PFSK-1 (cell line): Measurements from ENCODE around the gene CNTNAP5.

Experiments
- FOXP2 ChIP-seq: optimal IDR thresholded peaks from 2 replicates; pipeline ENCODE3; 2011; ENCODE audit warnings: borderline replicate concordance, control low read depth, inconsistent platforms; ENCODE audit not compliant: insufficient read depth; ENCODE audit errors: extremely low read length, extremely low read depth
- POLR2AphosphoS5 ChIP-seq: IDR thresholded peaks from 2 replicates; pipeline ENCODE4 v1.6.1; 2012; ENCODE audit warnings: low read depth, mild to moderate bottlenecking, control low read depth, low read length, moderate library complexity
- SIN3A ChIP-seq: IDR thresholded peaks from 2 replicates; pipeline ENCODE4 v1.6.1; 2012; ENCODE audit warnings: mild to moderate bottlenecking, low read length, moderate library complexity, borderline replicate concordance; ENCODE audit not compliant: insufficient read depth
- TAF1 ChIP-seq: IDR thresholded peaks from 2 replicates; pipeline ENCODE4 v1.6.1; 2012; ENCODE audit warnings: low read length, control low read depth, borderline replicate concordance; ENCODE audit not compliant: insufficient read depth
- TF ChIP-seq, protein P1 (sequence below), 2 experiments: IDR thresholded peaks; 2 replicates each; pipeline versions ENCODE4 v1.6.1 to v1.8.0; 2011 to 2012; ENCODE audit warnings: low read depth in 2 of 2, low read length in 2 of 2, control low read depth in 1 of 2, inconsistent platforms in 1 of 2, mild to moderate bottlenecking in 1 of 2, moderate library complexity in 1 of 2; ENCODE audit not compliant: insufficient read depth in 1 of 2

Gene CNTNAP5

DNA sequence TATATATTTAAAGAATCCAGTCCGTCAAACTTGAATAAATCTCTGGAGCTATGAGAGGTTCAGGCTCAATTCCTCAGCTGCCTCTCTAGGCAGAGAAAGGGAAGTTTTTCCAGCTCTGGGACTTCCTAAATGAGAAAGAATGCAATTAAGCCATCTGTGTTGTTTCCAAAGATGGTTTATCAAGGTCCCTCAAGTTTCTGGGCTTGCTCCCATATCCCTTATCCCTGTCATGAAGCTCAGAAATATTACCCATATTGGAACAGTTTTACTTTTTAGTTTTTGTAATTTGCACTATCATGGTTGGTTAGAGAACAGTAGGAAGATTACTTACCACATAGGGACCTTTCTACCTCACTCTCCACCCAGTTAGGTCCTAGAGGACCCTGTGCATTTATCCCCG is 1.4 kb downstream of the CNTNAP5 start:
- TF ChIP-seq FOXP2 (no peak), POLR2AphosphoS5 (no peak)

DNA sequence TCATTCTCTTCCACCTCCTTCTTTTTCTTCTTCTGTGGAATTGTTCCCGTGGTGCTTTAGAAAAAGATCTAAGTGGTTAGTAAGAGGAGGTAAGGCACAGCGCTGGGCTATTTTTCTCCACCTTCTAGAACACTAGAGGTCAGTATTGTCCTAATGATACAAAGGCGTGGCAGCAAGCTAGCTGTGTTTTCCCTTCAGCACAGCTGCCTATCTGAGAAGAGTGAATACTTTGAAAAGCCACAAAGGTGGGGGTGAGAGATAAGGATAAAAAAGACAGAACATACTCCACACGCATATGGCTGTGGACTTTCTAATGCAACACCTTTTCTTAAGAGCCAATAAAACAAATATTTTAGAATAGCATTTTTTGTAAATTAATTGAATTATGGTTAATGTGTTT is 2.1 kb downstream of the CNTNAP5 start:
- TF ChIP-seq FOXP2 = no peak
- TF ChIP-seq, protein P1, sequence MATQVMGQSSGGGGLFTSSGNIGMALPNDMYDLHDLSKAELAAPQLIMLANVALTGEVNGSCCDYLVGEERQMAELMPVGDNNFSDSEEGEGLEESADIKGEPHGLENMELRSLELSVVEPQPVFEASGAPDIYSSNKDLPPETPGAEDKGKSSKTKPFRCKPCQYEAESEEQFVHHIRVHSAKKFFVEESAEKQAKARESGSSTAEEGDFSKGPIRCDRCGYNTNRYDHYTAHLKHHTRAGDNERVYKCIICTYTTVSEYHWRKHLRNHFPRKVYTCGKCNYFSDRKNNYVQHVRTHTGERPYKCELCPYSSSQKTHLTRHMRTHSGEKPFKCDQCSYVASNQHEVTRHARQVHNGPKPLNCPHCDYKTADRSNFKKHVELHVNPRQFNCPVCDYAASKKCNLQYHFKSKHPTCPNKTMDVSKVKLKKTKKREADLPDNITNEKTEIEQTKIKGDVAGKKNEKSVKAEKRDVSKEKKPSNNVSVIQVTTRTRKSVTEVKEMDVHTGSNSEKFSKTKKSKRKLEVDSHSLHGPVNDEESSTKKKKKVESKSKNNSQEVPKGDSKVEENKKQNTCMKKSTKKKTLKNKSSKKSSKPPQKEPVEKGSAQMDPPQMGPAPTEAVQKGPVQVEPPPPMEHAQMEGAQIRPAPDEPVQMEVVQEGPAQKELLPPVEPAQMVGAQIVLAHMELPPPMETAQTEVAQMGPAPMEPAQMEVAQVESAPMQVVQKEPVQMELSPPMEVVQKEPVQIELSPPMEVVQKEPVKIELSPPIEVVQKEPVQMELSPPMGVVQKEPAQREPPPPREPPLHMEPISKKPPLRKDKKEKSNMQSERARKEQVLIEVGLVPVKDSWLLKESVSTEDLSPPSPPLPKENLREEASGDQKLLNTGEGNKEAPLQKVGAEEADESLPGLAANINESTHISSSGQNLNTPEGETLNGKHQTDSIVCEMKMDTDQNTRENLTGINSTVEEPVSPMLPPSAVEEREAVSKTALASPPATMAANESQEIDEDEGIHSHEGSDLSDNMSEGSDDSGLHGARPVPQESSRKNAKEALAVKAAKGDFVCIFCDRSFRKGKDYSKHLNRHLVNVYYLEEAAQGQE (IDR thresholded peaks at IDR 0.05; ENCODE audit: insufficient read depth in 1 of 2, low read depth in 2 of 2, low read length in 2 of 2) = 0 out of 4 replicates have a peak, but pooled peaks have one; percentile 24 to 28

- no peak for TF ChIP-seq POLR2AphosphoS5
- TF ChIP-seq TAF1 = no peak
- no peak for TF ChIP-seq SIN3A
- TF ChIP-seq FOXP2 = no peak
- TF ChIP-seq, protein P1 (IDR thresholded peaks at IDR 0.05; ENCODE audit: insufficient read depth in 1 of 2, low read depth in 2 of 2, low read length in 2 of 2) = no peak
Observed at GRCh38 chr2:124032799-124033198, 7.7 kb downstream of the CNTNAP5 start.

GRCh38 chr2:124034265-124034664 is 9.2 kb downstream of the CNTNAP5 start:
- TF ChIP-seq SIN3A (no peak), TAF1 (no peak), FOXP2 (no peak), POLR2AphosphoS5 (no peak)
- TF ChIP-seq, protein P1 (IDR thresholded peaks at IDR 0.05; ENCODE audit: insufficient read depth in 1 of 2, low read depth in 2 of 2, low read length in 2 of 2) = no peak

DNA sequence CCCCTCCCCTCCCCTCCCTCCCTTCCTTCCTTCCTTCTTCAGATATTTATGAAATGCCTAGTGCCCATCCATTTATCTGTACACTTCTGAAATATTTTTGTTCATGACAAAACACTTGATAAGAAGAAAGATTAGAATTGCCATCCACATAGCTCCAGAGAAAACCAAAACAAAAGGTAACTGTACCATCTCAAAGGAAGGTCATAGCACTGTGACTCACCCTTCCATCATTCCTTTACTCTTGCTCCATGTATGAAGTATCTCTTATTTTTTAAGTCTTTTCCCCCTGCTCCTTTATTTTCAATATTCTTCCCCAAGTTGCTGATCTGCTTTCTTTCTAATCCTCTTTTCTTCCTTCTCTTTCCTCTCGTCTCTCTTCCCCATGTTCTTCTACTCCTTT is 9.9 kb downstream of the CNTNAP5 start:
- no peak for TF ChIP-seq SIN3A
- no peak for TF ChIP-seq POLR2AphosphoS5
- no peak for TF ChIP-seq TAF1
- no peak for TF ChIP-seq FOXP2
- TF ChIP-seq, protein P1 (IDR thresholded peaks at IDR 0.05; ENCODE audit: insufficient read depth in 1 of 2, low read depth in 2 of 2, low read length in 2 of 2) = no peak

DNA sequence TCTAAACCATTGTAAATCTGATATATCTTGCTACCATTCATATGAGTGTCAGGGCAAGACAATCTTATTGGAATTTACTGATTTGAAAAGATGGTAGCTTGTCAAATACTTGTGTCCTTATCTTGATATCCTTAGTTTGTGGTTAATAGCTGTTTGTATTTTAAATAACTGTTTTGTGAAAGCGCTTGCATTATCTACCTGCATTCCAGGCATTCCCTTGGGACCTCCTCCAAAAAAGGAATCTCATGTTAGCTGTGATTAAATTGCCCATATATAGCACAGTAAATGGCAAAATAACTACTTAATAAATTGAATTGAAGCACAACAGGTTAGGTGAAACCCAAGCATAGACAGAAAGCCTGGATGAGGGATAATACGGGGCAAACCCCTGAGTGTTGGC is 13.9 kb downstream of the CNTNAP5 start:
- TF ChIP-seq FOXP2 = no peak
